ENCODE measurements around the gene SNAP23.

The SNAP23 gene

DNA sequence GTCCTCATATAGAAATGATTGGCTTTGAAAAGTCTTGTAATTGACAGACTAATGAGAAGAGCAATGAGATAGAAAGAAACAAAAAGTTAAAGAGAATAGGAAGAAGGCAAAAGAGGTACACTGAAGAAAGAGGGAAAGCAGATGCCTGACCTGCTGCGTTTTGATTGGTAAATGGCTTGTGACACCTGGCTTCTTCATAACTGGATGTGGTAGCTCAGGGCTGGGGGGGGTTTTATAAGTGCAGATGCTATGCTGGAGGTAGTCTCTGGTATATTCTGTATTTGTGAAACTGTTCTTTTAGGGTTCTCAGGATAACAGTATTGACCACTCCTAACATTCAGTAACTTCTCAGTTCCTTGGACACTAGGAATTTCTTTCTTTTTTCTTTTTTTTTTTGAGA, 81.3 kb downstream of the SNAP23 start:
- H3K9me3 ChIP-seq (ENCODE audit: low read length), result no peaks in the 10 kb centered on the region
- H3K36me3 ChIP-seq (ENCODE audit: insufficient read depth, low read length), result no peaks in the 10 kb centered on the region
- H4K20me1 ChIP-seq (ENCODE audit: insufficient read depth, low read length), result no peaks in the 10 kb centered on the region
- no peak for TF ChIP-seq EZH2 (IDR thresholded peaks at IDR 0.05; ENCODE audit: borderline replicate concordance, low read length)
- TF ChIP-seq, protein P1, sequence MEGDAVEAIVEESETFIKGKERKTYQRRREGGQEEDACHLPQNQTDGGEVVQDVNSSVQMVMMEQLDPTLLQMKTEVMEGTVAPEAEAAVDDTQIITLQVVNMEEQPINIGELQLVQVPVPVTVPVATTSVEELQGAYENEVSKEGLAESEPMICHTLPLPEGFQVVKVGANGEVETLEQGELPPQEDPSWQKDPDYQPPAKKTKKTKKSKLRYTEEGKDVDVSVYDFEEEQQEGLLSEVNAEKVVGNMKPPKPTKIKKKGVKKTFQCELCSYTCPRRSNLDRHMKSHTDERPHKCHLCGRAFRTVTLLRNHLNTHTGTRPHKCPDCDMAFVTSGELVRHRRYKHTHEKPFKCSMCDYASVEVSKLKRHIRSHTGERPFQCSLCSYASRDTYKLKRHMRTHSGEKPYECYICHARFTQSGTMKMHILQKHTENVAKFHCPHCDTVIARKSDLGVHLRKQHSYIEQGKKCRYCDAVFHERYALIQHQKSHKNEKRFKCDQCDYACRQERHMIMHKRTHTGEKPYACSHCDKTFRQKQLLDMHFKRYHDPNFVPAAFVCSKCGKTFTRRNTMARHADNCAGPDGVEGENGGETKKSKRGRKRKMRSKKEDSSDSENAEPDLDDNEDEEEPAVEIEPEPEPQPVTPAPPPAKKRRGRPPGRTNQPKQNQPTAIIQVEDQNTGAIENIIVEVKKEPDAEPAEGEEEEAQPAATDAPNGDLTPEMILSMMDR (IDR thresholded peaks at IDR 0.05; ENCODE audit: low read length), result no peak
- H3K9me2 ChIP-seq (ENCODE audit: low read depth, low read length), result no peaks in the 10 kb centered on the region
- H3K4me3 ChIP-seq (ENCODE audit: low read depth, low read length, poor library complexity, severe bottlenecking), result peak overlapping the region; percentile 77
- no peaks in the 10 kb centered on the region for H3K27me3 ChIP-seq (ENCODE audit: insufficient read depth, low read length)
- H3K9ac ChIP-seq (ENCODE audit: low read length), result peak overlapping the region; percentile 79
- peaks cover 47% of the 10 kb centered on the region for H3K4me1 ChIP-seq (ENCODE audit: insufficient read depth, low read length, severe bottlenecking)
- H3F3A ChIP-seq (ENCODE audit: insufficient read depth, low read length), result no peaks in the 10 kb centered on the region
- no peak overlapping the region for H2AFZ ChIP-seq (ENCODE audit: low read length)
- peak overlapping the region; percentile 92 for H3K4me2 ChIP-seq (ENCODE audit: low read length)
- H3K79me2 ChIP-seq (ENCODE audit: insufficient read depth, low read length), result no peaks in the 10 kb centered on the region
- H3K27ac ChIP-seq (ENCODE audit: low read depth, low read length, poor library complexity, severe bottlenecking), result no peak overlapping the region

GRCh38 chr15:42577514-42578031, 82.1 kb downstream of the SNAP23 start:
- H3K27me3 ChIP-seq (ENCODE audit: insufficient read depth, low read length), result no peaks in the 10 kb centered on the region
- no peak overlapping the region for H2AFZ ChIP-seq (ENCODE audit: low read length)
- H3K4me2 ChIP-seq (ENCODE audit: low read length), result peak overlapping the region; percentile 31
- no peaks in the 10 kb centered on the region for H3K9me2 ChIP-seq (ENCODE audit: low read depth, low read length)
- no peaks in the 10 kb centered on the region for H3K9me3 ChIP-seq (ENCODE audit: low read length)
- H3K27ac ChIP-seq (ENCODE audit: low read depth, low read length, poor library complexity, severe bottlenecking), result no peak overlapping the region
- H3K4me3 ChIP-seq (ENCODE audit: low read depth, low read length, poor library complexity, severe bottlenecking), result no peak overlapping the region
- no peaks in the 10 kb centered on the region for H3K79me2 ChIP-seq (ENCODE audit: insufficient read depth, low read length)
- H3K4me1 ChIP-seq (ENCODE audit: insufficient read depth, low read length, severe bottlenecking), result peaks cover 55% of the 10 kb centered on the region
- H3K9ac ChIP-seq (ENCODE audit: low read length), result no peak overlapping the region
- TF ChIP-seq, protein P1 (IDR thresholded peaks at IDR 0.05; ENCODE audit: low read length), result no peak
- no peak for TF ChIP-seq EZH2 (IDR thresholded peaks at IDR 0.05; ENCODE audit: borderline replicate concordance, low read length)
- H3K36me3 ChIP-seq (ENCODE audit: insufficient read depth, low read length), result no peaks in the 10 kb centered on the region
- no peaks in the 10 kb centered on the region for H4K20me1 ChIP-seq (ENCODE audit: insufficient read depth, low read length)
- H3F3A ChIP-seq (ENCODE audit: insufficient read depth, low read length), result no peaks in the 10 kb centered on the region

DNA sequence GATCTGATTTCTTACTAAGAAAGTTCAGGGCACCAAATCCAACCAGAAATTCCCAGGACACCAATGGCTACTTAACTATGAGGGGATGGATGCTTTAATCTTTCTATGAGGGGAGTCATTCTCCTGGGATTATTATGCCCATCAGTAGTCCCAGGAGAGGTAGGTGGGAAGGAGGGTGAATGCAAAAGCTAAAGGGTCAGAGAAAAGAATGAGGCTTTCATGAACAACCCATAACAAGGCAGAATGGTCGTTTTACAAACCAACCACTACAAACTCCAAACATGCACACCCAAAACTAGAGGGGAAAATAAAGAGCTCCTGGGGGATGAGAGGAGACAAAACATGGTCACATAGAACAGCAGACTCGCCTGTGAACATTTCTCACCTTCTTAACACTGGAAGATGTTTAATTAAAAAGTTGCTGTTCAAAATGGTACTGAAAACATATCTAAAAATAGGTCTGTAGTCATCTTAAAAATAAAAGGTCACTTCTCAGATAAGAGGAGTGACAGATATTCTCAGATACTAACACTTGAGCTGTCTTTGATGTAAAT, 83.6 kb downstream of the SNAP23 start:
- Histone ChIP-seq H3K4me3 (ENCODE audit: low read depth, low read length, poor library complexity, severe bottlenecking) (no peak overlapping the region), H3K4me2 (ENCODE audit: low read length) (no peak overlapping the region)

More for the DNA sequence above, 83.6 kb downstream of the SNAP23 start:
- H3K27ac ChIP-seq (ENCODE audit: low read depth, low read length, poor library complexity, severe bottlenecking), result no peak overlapping the region
- no peaks in the 10 kb centered on the region for H4K20me1 ChIP-seq (ENCODE audit: insufficient read depth, low read length)
- no peaks in the 10 kb centered on the region for H3K9me2 ChIP-seq (ENCODE audit: low read depth, low read length)
- no peak overlapping the region for H3K9ac ChIP-seq (ENCODE audit: low read length)
- H3K36me3 ChIP-seq (ENCODE audit: insufficient read depth, low read length), result no peaks in the 10 kb centered on the region
- H3F3A ChIP-seq (ENCODE audit: insufficient read depth, low read length), result no peaks in the 10 kb centered on the region
- no peaks in the 10 kb centered on the region for H3K79me2 ChIP-seq (ENCODE audit: insufficient read depth, low read length)
- no peak for TF ChIP-seq EZH2 (IDR thresholded peaks at IDR 0.05; ENCODE audit: borderline replicate concordance, low read length)
- TF ChIP-seq, protein P1 (IDR thresholded peaks at IDR 0.05; ENCODE audit: low read length), result no peak
- no peak overlapping the region for H2AFZ ChIP-seq (ENCODE audit: low read length)
- no peaks in the 10 kb centered on the region for H3K9me3 ChIP-seq (ENCODE audit: low read length)
- peaks cover 70% of the 10 kb centered on the region for H3K4me1 ChIP-seq (ENCODE audit: insufficient read depth, low read length, severe bottlenecking)
- no peaks in the 10 kb centered on the region for H3K27me3 ChIP-seq (ENCODE audit: insufficient read depth, low read length)
